ENCODE results near the gene RIC8B.

RIC8B gene

DNA sequence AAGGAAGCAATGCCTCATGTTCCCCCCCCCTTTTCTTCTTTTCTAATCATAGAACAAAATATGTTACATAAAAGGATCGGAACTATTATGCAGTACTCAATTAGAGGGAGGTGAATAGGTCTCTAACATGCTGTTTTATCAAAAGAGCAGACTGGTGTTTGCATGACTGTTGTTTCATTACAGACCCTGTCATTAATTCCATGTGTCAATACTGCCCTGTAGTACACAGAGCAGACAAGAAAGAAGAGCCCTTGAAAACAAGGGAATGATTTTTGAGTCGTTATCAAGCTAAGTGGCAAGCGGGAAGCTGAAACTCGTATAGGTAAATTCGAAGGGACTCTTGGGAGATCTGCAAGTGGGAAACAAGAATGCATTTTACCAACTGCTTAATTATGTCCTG, 104.3 kb downstream of the RIC8B start:
- DNase-seq = no peak

DNA sequence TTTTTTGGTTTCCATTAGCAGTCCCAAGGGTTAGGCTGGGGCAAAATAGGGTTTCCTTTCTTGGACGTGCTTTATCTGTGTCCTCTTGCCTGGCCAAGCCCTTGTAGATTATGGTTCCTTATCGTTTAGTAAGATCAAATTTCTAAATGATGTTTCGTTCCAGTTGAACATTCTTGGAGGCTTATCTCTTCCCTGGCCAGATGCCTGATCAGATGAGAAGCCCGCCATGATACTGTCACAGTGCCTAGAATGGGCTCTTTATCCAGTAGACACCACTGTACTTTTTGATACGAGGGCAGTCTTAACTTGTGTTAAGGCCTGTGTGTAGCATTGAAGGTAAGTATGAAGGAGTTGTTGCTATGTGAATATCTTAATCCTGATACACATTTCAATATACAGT, 105.1 kb downstream of the RIC8B start:
- no peak for DNase-seq

DNA sequence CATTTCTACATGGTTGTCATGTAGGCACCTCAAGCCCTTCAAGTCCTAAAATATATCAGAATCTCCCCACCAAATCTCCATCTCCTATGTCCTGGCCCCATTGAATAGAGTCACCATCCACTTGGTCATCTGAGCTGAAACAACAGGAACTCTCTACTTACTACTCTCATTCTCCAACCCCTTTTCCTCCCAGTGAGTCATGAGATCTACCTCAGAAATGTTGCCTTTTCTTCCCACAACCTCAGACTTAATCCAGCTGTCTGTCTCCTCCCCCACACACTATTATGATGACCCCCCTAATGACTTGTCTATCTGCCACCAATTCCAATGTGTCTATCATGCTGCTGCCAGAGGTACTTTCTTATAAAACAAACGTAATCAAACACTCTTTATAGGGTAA, 108.9 kb downstream of the RIC8B start:
- no peak for DNase-seq

DNA sequence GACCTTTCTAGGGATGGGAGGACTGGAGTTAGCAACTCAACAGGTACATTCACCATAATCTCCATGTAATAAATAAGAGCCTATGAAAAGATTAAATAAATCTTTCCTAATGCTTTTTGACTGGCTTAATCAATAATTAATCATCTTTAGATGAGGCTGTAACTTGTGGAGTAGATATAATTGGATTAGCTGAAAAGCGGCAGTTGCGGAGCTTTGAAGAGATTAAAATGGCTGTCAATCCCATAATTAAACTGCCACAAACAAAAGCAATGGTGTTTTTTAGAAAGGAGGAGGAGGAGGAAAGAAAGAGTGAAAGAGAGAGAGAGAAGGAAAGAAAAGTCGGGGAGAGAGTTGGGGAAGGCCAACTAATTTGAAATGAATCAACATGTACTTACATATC, 110.5 kb downstream of the RIC8B start:
- DNase-seq = no peak

DNA sequence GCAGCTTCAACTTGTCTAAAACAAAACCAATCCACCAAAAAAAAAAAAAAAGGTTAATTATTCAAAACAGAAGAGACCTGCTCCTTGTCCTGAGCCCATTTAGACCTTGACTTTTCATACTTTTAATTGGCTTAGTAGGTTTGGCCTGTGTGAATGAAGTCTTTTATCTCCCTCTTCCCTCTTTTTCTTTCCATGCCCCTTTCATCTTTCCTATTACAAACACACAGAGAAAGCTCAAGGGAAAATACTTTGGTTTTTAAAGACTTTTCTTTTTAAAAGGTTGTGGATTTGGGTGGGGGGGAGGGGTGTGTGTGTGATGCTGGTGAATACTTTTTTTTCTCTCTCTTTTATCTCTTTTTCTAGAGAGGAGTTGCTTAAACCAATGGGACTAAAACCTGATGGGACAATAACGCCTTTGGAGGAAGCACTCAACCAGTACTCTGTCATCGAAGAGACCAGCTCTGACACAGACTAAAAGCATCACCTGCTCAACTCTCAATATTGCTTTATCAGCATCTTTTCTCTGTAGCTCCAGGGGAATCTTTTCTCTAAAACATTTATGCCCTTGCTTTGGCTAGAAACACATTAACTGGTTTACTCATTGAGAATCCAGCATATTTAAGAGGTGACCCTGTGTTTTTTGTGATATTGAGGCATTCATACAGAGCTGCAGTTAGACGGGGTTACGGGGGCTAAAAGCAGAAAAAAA, 111.2 kb downstream of the RIC8B start:
- no peak for DNase-seq

DNA sequence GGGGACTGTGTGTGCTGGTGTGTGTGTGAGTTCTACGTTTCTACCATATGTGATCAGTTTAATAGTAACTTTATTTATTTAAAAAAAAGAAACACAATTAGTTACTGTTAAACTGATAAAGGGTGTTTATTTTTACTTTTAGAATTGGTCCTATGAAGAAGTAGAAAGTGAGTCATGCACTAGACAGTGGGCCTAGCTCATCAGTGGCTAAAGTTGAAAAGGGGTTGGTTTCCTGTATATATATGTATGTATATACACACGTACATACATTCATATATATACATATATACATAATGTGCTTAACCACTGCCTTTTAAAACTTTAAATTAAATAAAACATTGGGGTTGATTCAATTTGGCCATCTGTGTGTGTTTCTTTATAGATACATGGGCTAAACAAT, 112.5 kb downstream of the RIC8B start:
- no peak for DNase-seq

DNA sequence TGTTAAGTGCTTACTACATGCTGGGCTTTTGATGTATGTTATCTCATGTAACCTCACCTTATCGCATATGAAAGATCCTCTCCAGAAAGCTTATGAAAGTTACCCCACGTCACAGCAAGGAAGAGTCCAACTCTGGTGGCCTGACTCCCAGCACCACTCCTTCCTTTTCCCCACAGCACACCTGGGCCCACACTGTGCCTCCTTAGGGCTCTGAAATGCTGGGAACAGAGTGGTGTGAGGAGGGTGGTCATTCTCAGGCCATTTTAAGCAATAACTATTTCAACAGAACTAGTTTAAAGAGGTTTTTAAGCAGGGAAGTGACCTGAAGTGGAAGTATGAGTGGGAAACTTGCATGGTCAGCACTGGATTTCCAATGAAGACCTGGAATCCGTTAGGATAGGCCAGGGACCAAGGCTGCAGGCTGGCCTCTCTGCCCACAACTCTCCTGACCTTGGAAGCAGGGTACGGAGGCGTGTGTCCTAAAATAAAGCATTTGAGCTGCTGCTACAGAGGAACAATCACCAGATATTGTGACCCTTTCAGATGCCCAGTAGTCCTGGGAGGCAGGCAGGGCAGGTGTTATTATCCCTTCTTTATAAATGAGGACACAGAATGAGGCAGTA, 114.0 kb downstream of the RIC8B start:
- no peak for DNase-seq

DNA sequence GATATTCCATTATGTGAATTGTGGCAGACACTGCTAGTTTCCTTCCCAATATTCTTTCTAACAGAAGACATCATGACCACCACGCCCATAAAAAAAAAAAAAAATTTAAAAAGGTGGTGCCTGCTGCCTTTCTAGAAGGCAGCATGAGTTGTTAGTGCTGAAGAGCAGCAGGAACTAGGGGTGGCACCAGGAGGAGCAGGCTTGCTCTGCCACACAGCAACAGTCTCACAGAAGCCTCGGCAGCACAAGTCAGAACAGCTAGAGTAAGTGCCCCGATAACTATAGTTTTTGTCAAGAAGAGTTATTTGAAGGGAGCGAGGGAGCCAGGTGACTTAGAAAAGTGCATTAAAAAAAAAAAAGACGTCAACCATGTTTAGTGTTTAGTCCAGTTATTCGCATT, 114.8 kb downstream of the RIC8B start:
- DNase-seq = no peak

DNA sequence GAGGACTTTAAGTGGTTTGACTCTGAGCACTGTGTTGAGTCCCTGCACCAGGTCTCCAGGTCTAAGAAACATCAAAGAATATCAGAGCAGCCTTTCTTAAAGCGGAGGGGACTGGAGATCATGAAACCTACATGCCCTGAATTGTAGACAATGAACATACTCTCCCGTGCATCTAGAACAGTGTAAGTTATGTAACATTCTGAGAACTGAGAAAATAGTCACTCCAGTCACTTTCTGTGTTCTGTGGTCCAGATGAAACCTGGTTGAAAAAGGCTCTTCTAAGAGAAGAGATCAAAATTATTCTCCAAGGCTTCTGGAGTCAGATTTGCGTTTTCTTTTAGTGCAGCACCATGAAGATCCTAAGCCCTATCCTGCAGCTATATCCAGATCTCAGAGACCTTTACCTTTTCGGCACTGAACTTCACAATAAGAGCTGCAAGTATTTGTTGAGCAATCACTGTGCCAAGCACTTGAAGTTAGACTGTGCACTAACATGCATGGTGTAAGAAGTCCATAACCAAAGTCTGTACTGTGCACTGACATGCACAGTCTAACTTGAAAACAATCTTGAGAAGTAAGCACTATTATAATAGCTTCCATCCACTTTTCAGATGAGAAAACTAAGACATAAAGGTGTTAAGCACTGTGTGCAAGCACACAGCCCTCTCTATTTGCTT, 115.6 kb downstream of the RIC8B start:
- DNase-seq = no peak

DNA sequence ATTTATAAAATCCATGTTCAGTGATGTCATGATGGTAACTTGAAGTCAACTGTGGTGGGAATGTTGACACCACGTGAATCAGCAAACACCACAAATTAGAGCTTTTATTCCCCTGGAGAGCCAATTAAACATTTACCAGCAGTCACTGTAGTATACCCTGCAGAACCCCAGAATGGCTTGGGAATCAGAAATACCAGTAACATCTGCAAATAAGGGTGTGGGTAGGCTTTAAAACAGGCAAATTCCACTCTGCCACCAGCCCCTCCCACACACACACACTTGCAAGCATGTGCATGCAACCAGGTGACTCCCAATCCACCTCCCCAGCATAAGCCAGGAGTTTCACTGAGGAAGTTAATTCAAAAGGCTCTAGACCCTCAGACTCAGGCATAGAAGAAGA, 117.6 kb downstream of the RIC8B start:
- no peak for DNase-seq

DNA sequence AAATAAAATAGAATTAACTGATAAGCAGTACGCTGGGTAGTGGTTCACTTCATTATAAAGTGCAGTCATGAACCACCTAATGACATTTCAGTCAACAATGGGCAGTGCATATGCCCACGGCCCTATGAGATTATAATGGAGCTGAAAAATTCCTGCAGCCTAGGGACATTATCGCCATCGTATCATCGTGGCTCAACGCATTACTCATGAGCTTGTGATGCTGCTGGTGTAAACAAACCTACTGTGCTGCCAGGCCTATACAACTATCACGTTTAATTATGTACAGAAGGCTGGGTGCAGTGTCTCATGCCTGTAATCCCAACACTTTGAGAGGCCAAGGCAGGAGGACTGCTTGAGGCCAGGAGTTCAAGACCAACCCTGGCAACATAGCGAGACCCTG, 119.0 kb downstream of the RIC8B start:
- DNase-seq = no peak

DNA sequence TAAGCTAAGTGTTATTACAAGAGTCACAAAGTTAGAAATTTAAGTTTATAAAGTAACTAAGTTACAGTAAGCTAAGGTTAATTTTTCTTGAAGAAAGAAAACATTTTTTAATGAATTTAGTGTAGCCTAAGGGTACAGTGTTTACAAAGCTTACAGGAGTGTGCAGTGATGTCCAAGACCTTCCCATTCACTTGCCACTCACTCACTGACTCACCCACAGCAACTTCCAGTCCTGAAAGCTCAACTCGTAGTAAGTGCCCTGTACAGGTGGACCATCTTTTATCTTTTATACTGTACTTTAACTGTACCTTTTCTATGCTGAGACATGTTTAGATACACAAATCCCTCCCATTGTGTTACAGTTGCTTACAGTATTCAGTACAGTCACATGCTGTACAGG, 120.3 kb downstream of the RIC8B start:
- no peak for DNase-seq

DNA sequence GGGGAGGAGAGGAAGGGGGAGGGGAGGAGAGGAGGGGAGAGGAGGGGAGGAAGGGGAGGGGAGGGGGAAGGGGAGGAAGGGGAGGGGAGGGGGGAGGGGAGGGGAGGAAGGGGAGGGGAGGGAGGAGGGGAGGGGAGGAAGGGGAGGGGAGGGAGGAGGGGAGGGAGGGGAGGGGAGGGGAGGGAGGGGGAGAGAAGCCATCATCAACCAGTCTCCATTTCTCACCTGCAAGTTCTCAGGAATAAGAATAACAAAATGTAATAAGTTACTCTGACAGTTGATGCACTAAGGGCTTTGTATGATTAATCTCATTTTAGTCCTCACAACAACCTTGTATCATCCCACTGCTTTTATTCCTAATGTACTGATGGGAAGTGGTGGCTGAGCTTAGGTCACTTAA, 122.1 kb downstream of the RIC8B start:
- DNase-seq = no peak

DNA sequence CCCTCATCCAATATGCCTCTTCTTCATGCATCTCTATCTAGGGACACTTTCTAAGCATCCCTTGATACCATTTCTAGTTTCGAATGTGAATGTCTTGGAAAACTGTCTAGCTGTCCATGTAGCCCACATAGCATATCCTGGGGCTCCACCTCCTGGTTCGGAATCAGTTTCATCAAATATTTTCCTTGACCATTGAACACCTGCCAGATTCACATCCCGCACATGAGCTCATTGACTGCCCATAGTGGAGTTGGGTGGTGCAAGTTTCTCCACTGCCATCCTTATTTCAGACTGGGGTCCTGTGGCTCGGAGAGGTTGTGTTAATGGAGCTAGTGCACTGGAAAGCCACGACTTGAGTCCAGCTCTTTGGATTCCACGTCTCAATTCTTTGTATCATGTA, 122.6 kb downstream of the RIC8B start:
- DNase-seq = no peak

DNA sequence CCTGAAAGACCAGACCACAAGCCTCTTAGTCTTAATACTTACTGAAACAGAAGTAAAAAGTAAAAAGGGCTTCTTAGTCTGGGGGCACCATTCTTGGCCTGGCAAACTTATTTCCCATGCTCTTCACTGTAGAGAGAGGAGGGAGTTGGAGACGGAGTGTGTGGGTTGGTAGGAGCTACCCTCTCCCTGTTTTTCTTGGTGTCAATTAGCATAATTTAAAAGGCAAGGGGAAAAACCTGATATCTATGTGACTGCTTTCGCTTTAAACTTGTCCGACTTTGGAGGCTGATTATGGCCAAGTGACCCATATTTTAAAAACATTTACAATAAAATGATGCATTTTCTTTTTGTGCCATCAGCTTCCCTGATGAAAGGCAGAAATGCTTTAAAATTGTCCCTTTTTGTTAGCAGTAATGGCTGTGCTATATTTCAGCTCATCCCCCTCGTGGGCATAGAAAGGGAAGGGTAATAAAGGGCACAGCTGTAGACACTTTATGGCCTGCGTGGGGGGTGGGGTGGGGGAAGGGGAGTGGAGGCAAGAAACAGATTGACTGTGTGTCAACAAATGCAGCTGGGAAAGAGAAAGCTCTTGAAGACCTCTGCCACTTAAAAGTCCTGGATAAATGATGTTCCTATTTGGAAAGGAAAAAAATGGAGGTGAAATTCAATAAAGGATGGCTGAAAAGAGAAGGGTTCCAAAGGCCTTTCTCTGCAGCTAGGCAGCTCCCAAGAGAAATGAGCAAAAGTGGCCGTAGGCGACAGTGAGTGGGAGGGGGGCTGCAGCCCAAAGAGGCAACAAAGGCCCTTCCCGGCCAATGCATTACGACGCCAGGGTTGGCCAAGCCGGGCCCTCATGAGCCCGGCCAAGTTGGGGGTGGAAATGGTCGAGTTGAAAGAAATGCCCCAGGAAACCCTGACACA, 123.8 kb downstream of the RIC8B start:
- DNase-seq = no peak

DNA sequence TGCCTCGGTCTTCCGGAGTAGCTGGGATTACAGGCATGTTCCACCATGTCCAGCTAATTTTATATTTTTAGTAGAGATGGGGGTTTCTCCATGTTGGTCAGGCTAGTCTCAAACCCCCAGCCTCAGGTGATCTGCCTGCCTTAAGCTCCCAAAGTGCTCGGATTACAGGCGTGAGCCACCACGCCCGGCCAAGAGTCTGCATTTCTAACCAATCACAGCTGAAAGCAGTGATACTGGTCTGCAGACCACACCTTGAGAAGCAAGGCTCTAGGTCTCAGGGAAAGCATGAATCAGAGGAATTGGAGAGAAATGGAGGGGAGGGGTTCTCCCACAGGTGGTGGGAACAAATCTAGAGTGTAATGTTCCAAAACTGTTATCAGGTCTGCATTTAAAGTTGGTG, 126.1 kb downstream of the RIC8B start:
- DNase-seq = no peak

DNA sequence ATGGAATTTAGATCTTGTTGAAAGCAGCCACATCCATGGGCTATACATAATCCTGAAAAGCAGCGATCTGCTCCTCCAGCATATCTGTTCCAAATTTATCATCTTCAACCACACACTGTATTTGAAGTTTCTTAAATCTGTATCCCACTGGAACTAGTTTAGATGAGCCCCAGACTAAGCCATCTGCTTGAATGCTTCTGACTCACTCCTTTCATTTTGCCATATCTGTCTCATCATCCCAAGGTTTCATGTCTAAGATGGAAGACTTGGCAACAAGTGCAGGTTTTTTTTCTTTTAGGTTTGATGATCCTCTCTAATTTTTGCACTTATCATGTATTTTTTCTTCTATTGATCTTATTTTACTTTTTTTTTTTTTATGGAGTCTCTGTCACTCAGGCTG, 126.8 kb downstream of the RIC8B start:
- DNase-seq = no peak

DNA sequence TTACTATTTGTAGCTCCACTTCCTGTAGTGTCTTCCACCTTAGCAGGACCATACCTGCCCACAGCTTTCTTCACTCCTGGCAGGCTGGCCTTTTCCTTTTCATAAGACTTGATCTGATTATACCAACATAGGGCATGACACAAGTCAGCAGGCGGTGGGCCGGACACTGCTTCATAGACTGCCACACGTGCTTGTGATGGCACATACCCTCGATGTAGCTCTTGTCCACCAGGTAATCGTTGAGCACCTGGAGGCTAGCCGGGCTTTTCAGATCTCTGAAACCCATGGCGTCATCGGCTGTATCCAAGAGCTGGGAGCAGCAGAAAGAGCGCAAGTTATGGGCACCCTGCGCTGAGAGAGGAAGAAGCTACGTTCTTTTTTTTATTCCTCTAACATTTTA, 127.6 kb downstream of the RIC8B start:
- no peak for DNase-seq

DNA sequence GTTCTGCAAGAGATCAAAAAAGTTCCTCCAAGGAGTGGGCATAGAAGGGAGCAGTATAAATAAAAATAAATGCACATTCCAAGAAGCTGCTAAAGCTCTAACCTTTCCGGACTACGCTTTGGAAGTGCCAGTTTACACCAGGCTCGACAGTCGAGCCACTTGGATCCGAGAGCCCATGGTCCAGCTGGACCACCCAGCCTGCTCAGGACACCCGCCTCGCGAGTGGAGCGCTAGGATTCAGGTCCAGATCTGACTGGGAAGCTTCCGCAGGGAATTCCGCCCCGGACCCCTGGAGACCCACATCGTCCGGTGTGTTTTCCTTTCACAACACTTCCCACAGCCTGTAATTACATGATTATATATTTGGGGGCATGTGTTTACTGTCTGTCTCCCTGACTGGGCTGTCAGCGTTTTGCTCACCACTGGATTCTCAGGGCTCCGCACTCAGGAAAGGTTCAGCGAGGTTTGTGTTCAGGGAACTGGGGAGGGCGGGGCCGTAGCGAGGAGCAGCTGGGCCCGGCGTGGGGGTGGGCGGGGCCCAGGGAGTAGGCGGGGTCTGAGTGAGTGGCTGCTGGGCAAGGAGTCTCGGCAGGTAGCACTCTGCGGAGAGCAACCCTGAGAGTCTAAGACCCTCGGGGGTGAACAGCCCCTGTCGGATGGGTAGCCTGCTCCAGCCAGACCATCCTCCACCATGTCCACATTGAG, 128.9 kb downstream of the RIC8B start:
- peak; percentile 64 for DNase-seq

DNA sequence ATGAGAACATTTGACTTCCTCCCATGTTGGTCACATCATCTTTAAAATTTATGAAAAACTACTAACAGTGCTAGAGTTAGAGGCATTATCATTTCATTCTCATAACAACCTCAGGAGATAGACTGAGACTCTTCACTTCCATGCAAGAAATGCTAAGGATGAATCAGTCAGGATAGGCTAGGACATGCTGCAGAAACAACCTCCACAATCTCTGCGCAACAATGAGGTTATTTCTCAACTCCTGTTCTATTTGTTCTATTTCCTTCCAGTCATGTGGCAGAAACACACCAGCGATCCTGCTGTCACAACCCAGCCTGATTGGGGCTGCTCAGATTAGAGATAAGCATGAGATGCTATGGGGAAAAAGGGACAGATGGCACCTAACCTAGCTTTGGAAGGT, 132.2 kb downstream of the RIC8B start:
- DNase-seq = no peak

DNA sequence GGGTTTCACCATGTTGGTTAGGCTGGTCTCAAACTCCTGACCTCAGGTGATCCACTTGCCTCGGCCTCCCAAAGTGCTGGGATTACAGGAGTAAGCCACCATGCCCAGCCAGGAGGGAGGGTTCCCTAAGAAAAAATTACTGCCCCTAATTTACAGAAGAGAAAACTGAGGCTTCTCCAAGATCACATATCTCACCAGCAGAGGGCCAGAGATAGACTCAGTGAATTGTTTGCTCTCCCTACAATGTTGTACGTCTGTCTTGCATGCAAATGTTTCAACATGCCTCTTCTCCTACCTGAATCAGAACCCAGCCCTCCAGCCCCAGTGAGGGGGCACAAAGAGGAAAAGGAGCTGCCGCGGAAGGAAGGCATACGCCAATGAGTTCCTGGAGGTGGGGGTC, 132.9 kb downstream of the RIC8B start:
- no peak for DNase-seq

DNA sequence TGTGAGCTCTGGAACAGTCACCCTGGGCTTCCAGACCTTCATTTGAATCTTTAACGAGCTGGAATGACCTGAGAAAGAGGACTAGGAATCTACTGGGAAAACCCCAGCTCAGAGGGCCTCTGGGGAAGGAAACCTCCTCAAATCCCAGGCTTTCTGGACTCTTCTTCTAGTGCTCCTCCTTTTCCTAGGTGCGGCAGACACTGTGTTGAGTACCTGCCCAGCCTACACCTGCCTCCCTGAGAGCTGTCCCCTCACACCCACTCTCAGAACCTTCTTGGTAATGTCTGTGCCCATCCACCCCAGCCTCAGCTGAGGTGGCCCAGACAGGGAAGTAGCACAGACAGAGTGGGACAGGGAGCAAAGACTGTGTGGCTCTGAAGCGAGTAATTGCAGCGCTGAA, 133.4 kb downstream of the RIC8B start:
- no peak for DNase-seq

DNA sequence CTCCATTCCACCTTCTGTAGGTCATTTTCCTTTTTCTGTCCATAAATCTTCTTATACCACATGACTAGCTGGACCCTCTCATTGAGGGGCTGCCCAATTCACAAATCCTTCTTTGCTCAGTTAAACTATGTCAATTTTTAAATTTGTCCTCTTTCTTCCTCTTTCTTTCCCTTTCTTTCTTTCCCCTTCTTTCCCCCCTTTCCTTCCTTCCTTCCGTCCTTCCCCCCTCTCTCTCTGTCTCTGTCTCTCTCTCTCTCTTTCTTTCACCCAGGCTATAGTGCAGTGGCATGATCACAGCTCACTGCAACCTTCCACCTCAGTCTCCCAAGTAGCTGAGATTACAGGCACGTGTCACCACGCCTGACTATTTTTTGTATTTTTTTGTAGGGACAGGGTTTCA, 134.1 kb downstream of the RIC8B start:
- DNase-seq = no peak
